ENCODE measurements around the gene FAM76A. TPM values are rescaled to one million over a fixed set of nuclear protein-coding genes. Genes with fewer than 3 reads are reported as not detected.

FAM76A gene
- total RNA-seq, 1 donor from 2014 or later = 4.4 TPM

Other genes starting within 250 kb of the FAM76A start
- 27.9 TPM for gene WASF2, start 235.8 kb upstream of the FAM76A start, total RNA-seq
- gene AHDC1, start 121.8 kb upstream of the FAM76A start, total RNA-seq = 20.0 TPM
- gene FGR, start 90.8 kb upstream of the FAM76A start, total RNA-seq = 3.0 TPM
- 13.1 TPM for gene IFI6, start 53.8 kb upstream of the FAM76A start, total RNA-seq
- gene STX12, start 47.3 kb downstream of the FAM76A start, total RNA-seq = 14.4 TPM
- gene PPP1R8, start 104.8 kb downstream of the FAM76A start, total RNA-seq = 10.2 TPM
- 4.3 TPM for gene THEMIS2, start 146.6 kb downstream of the FAM76A start, total RNA-seq
- 9.5 TPM for gene RPA2, start 188.6 kb downstream of the FAM76A start, total RNA-seq
- 0.50 TPM for gene SMPDL3B, start 209.0 kb downstream of the FAM76A start, total RNA-seq
- 8.5 TPM for gene XKR8, start 234.0 kb downstream of the FAM76A start, total RNA-seq

Measured in left lobe of liver (tissue), 1 donor.